HTR-8/SVneo (cell line): Measurements from ENCODE around the gene RGS7.
"Not testable (repeated sequence)": the region's sequence is repeated elsewhere in the genome, so short reads cannot be mapped to it uniquely, and the experiment has no call there.

ENCODE experiments used
- DNase-seq: peaks from one replicate; pipeline ENCODE4 v3.0.0; 2011; ENCODE audit warnings: low spot score, mixed read lengths; ENCODE audit not compliant: insufficient read length
- FAIRE-seq: peaks from 2 replicates; lab custom pipeline; 2011; peaks lifted over from hg19 to GRCh38; lab: Jason Lieb, UNC

The RGS7 gene

DNA sequence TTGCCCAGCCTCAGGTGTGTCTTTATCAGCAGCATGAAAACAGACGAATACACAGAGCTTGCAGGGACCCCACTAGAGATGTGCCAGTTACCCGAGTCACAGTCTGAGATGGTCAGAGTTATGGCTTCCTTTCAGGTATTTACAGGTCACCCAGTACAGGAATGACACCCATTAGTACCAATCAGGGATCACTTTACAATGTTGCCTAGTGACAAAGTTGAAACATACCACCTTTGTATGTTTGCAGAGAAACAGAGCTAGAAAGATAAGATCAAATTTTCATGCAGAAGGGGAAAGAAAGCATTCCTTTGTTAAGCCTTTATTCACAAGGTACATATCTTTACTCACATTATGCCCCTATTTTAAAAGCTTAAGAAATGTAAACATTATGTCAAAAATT, 137.6 kb downstream of the RGS7 start:
- DNase-seq (no peak), FAIRE-seq (no peak)

DNA sequence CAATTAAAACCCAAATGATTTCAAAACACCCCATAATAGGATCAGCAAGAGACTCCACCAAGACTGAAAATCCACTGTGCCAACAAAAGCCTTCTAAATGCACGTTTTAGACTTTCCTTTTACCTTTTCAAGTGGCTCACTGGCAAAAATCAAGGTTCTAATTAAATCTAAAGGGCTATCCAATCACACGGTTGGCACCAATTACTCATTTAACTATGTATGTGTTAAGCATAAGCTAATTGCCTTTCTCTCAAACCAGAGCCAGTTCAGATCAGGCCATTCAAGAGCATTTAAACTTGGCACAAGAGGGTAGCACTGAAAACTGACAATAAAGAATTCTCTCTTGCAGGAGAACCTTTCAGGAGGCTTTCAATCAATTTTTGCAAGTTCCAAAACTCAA, 139.5 kb downstream of the RGS7 start:
- DNase-seq (no peak), FAIRE-seq (no peak)

DNA sequence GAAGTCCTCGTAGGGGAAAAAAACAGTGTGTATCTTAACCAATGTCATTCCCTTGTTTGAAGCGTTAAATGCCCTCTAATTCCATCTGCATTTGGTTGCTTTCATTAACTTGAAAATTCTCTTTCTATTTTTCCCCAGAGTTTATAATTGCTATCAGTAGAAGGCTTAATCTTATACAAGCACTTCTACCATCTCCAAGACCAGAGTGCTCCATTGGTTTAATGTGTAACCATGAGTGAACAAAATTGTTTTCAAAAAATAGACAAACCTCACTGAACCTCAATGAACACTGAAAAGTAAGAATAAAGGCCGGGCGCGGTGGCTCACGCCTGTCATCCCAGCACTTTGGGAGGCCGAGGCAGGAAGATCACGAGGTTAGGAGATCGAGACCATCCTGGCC, 141.3 kb downstream of the RGS7 start:
- DNase-seq, result no peak

DNA sequence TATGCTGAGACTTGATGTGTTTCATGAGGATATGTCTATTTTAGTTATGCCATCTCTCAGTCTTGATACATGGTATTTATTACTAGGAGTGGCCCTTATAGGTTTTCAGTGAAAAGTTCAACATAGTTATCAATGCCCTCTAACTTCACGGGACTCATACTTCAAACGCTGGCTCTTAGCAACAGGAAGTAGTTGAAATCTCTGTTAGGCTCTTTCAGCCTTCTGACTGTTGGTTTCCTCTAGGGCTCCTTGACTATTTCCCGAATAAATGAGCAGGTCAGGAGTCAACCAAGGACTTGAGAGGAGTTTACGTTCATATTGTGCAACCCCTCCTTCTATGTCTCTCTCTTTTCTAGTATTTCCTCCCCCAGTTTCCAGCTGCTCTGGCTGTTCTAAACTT, 141.8 kb downstream of the RGS7 start:
- FAIRE-seq (no peak), DNase-seq (no peak)

More for the DNA sequence above, 141.3 kb downstream of the RGS7 start:
- FAIRE-seq, result no peak

DNA sequence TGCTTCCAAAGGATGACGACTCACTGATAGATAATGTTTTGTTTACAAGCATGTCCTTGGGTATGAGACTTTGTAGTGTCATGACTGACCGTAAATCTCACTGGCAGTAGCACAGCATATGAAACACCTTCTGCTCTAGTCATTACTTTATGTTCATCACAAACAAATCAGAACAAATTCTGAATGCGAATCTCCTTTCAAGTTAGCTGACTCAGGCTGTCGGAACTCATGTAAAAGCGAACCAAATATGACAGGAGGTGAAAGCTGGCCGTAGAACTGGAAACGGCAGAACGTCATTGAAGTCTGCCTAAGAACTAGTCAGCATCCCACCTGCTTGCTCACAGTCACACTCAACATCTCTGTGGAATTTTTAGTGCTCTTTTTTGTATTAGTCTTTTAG, 143.9 kb downstream of the RGS7 start:
- FAIRE-seq (no peak), DNase-seq (peak; percentile 31)

DNA sequence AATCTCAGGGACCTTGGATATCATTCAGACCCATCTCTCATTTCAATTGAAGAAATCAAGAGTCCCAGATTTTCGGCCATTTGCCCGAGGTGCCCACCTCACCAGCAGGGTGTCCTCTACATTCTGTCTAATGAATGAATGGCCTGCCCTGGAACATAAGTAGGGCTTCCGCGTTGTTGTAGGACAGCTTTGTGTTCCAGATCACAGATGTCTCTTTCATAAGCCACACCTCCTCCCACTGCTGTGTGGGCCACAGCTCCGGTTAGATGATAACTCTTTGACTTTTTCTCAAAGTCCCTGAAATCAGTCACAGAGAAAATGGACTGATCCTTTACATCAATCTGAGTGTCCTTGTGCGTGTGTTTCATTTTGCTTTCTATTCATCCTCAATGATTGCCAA, 144.4 kb downstream of the RGS7 start:
- DNase-seq (no peak), FAIRE-seq (no peak)

DNA sequence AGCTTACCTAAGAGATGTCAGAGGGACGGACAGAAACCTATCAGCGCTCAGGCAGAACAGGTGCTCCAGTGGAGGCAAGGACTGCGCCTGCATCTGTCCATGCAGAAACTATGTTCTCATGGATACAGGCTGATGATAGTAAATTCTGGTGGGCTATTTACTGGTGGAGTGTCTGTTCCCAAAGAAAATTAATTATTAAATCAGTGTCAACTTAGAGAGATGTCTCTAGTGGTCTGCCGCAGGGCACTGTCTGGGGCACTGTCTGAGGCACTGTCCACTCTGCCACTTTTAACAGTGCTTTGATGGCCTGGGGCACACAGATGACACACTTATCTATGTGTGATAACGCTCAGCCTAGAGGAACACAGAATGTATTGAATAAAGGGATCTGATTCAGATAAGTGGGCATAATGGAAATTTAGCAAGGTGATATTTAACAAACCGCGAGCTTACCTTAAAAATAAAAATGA, 148.1 kb downstream of the RGS7 start:
- FAIRE-seq (no peak), DNase-seq (no peak)

DNA sequence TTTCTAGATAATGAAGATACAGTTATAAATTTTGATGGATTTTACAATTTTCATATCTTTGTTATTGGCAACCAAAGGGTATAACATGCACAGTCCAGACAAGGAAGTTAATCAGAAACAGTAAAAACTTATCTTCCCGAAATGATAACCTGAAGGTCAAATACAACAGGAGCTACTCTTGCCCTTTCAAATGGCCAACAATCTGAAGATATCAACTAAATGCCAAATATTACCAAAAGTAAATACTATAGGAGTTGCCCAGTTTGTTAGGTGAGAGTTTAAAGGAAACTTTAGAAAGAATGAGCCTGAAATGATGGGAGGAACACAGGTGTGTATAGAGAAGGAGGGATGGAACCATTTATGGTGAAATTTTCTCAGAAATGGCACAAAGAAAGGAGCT, 153.2 kb downstream of the RGS7 start:
- FAIRE-seq (no peak), DNase-seq (no peak)

DNA sequence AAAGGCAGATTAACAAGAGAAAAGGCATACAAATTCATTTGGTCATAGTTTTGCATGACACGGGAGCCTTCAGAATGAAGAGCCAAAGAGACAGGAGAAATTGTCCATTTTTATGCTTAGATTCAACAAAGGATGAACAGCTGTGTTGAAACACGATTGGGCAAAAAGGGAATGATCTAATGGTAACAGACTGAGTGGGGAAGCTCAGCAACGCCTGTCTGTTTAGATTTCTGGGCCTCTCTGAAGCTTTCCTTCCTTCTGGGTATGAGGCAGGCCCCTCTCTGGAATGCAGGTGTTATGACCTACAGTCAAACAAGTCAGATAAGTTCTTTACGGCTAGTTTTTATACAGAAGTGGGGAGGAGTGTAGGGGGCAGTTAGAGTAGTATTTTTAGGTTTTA, 154.6 kb downstream of the RGS7 start:
- FAIRE-seq (no peak), DNase-seq (no peak)

DNA sequence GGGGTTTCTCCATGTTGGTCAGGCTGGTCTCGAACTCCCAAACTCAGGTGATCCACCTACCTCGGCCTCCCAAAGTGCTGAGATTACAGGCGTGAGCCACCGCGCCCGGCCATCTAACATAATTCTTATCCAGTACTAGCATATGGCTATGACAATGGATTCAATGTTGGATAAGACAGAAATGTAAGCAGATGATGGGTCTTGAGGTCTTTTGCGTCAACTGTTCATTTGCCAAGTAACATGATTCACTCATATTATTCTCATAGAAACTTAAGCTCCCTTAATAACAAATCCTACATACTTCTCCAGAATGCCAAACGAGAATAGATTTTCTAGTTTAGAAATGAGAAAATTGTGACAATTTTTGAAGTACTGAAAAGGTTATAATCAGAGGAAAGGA, 170.3 kb downstream of the RGS7 start:
- DNase-seq (no peak), FAIRE-seq (no peak)

DNA sequence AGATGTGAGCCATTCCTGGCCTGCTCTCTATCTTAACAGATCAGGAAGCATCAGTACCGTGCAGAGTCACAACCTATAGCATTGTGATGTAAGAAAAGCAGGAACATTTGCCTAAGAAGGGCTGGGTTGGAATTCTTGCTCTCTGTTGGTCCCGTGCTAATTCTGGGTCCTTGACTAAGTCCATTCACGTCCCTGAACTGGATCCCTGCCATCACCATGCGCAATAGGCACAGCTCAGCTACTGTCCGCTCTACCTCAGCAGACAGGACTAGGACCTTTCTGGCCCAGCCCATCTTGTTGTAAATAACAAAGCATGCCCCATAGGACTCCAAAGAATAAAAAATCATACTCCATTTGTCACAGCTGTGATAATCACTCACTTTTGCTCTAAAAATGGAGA, 175.0 kb downstream of the RGS7 start:
- FAIRE-seq (no peak), DNase-seq (no peak)

DNA sequence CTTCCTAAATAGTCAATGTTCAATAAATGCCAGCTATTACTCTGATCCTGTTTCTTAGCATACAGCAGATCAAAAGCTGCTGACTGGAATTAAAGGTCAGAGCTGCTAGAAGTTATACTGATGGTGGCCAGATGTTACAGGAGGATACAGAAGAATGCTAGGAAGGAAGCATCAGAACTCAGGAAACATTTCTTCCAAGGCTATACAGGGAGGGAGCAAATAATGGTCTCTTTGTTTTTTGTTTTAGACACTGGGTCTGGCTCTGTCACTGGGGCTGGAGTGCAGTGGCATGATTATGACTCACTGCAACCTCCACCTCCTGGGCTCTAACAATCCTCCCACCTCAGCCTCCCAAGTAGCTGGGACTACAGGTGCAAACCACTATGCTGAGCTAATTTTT, 175.5 kb downstream of the RGS7 start:
- no peak for FAIRE-seq
- DNase-seq, result no peak

DNA sequence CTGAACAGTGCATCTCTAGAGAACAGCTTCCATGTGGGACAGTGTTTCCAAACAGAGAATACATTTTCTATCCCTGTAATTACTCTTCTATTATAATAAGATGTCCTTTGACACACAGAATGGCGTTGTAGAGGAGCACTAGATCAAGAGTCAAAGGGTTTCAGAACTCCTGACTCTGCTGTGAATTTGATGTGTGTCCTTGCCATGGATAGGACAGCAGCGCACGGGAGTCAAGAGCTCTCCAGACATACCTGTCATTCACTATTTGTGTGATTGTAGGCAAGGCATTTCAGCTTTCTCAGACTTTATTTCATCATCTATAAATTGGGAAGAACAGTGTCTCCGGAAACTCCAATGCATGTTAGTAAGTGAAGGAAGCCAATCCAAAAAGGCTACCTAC, 176.4 kb downstream of the RGS7 start:
- DNase-seq, result no peak
- FAIRE-seq, result no peak

DNA sequence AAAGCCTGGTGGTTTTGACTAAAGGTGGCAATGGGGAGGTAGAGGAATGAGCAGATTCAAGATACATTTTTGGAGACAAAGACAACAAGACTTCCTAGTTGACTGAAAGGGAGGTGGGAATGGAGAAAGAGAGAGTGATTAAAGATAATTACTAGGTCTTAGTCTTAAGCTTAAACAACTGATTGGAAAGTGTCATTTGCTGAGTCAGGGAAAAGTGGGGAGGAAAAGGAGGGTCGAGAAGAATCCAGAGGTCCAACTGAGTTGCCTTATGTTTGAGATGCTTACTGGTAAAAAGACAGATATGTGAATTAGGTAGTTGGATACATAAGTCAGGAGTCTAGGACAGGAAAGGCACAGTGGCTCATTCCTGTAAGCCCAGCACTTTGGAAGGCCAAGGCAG, 179.3 kb downstream of the RGS7 start:
- DNase-seq (no peak), FAIRE-seq (no peak)

DNA sequence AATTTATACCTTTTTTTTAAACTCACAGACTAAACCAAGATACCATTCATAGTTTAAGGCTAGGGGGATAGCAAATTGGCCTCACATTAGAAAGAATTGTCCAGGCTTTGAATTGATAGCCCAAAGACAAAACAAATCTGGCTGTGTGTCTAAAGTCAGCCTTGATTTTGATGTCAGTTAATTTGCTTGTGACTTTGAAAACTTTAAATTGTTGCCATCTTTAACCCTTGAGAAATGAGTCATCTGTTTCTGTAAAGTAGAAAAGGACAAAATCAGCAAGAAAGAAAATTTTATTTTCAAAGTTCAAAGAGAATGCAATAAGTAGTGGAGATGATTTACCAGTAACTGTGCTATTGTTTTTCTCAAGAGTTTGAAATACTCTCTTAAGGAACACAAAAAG, 184.5 kb downstream of the RGS7 start:
- no peak for DNase-seq
- no peak for FAIRE-seq

DNA sequence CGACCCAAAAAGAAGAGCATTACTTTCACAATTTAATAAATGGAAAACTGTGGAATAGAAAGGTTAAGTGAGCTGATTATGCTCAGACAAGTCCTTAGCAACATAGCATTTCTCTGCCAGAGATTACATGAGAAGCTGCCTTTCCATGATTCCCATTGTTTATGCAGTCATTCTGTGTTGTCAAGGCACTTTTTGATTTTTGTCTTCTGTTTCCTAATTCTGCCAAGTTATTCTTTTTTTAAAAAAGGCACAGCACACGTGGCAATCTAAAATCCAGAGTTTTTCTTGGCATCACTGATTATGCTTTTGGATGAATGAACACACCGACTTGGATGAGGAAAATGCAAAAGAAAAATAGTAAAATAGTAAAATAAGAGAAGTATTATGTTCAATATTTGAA, 185.0 kb downstream of the RGS7 start:
- DNase-seq (no peak), FAIRE-seq (no peak)

DNA sequence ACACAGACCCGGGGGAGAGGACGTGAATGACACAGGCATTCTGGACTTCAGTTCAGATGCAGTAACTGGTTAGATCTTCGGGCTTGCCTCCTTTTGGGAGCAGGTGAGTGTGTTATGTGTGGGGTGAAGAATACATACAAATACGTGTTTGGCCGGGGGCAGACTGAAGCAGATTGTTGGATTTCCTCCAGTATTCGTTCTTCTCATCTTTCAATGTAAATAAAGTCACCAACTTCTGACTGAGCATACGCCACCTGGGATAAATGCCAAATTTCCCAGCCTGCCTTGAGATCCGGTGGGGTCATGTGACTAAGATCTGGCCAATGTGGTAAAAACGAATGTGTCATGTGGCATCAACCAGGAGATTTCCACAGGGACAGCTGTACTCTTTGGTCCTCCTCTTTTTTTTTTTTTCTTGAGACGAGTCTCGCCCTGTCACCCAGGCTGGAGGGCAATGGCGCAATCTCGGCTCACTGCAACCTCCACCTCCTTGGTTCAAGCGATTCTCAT, 189.8 kb downstream of the RGS7 start:
- no peak for FAIRE-seq

DNA sequence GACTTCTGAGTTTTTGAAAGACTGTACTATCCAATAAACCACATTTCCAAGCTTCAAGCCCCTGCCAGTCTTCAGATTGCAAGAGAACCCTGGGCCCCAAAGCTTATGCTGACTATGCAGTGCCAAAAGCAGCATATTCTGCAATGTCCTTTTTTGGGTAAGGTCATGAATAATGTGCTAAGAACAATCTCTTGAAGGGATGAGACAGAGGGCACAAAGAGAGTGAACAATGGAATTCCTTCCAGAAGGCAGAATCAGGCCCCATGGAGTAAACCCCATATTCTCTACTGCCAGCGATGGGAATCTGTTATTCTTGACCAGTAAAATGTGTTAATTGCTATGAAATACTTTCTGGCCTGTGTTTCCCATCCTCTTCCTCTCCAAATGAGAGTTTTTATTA, 190.4 kb downstream of the RGS7 start:
- no peak for DNase-seq
- no peak for FAIRE-seq

More for the DNA sequence above, 189.8 kb downstream of the RGS7 start:
- no peak for DNase-seq

DNA sequence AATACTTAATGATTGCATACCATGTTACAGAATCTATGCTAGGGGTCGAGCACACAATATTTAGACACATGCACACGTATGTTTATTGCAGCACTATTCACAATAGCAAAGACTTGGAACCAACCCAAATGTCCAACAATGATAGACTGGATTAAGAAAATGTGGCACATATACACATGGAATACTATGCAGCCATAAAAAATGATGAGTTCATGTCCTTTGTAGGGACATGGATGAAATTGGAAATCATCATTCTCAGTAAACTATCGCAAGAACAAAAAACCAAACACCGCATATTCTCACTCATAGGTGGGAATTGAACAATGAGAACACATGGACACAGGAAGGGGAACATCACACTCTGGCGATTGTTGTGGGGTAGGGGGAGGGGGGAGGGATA, 191.7 kb downstream of the RGS7 start:
- FAIRE-seq, DNase-seq: not testable (repeated sequence)

DNA sequence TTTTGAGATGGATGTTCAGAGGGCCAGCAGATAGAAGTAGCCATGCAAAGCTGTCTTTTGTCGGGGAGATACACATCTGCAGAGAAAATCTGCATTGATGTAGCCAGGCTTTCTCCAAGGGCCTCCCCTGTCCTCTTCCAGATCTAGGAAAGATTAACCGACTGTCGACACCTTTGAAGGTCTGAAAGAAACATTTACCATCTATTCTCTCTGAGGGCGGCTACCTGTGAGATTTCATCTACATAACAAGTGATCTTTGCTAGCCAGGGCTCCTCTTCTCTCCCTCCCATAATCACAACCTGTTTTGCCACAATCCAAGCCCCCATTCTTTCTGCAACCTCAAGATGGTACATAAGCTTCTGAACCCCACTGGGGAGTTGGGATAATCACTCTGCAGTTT, 193.6 kb downstream of the RGS7 start:
- FAIRE-seq, result no peak

DNA sequence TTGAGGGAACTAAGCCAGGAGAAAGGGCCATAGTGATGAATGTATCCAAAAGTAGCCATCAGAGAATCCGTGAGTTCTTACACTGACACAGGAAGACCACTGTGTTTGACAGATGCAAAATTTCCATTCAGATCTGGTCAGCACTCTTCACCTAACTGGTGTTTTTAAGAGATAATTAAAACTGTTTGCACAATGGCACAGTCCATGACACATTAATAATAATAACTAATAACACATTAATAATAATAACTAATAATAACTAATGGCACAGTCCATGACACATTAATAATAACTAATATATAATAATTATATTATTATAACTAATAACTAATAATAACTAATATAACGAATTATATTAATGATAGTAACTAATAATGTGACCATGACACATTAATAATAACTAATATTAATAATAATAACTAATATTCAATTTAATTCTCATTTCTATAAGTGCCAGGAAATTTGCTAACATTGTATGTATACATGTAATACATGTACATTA, 195.8 kb downstream of the RGS7 start:
- FAIRE-seq, result no peak
- no peak for DNase-seq

More for the DNA sequence above, 193.6 kb downstream of the RGS7 start:
- no peak for DNase-seq

DNA sequence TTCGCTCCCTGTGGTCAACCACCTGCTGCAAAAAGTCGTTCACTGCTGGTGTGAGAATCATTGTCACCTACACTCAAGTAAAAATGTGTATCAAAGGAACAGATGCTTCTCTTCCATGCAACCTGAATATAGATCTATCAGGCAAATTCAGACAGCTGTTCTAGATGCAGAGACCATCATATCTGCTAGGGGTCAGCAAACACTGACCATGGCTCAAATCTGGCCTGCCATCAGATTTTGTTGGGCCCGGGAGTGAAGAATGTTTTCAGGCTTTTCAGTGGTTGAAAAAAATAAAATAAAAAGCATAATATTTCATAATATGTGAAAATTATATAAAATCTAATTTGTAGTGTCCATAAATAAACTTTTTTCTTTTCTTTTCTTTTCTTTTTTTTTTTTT, 199.6 kb downstream of the RGS7 start:
- FAIRE-seq (no peak), DNase-seq (no peak)
